Breast epithelium (tissue), 3 donors: ENCODE results near the gene GFRAL.

Experiments used
- POLR2A ChIP-seq: fragments of 450-650 bp; IDR thresholded peaks from one replicate; pipeline ENCODE4 v1.6.1; 2016; ENCODE audit warnings: antibody characterized with exemption, mild to moderate bottlenecking, moderate library complexity
- POLR2AphosphoS5 ChIP-seq, 3 donors: sonication (generic); formaldehyde crosslinking; IDR thresholded peaks; one replicate each; pipeline ENCODE4 v1.6.1; 2017; ENCODE audit warnings: antibody characterized with exemption in 3 of 3
- TF ChIP-seq, protein P1 (sequence below), 3 donors: fragments of 450-650 bp; IDR thresholded peaks; one replicate each; pipeline ENCODE4 v1.5.1; 2016 to 2017; ENCODE audit warnings: antibody characterized with exemption in 3 of 3, mild to moderate bottlenecking in 3 of 3, moderate library complexity in 3 of 3

DNA sequence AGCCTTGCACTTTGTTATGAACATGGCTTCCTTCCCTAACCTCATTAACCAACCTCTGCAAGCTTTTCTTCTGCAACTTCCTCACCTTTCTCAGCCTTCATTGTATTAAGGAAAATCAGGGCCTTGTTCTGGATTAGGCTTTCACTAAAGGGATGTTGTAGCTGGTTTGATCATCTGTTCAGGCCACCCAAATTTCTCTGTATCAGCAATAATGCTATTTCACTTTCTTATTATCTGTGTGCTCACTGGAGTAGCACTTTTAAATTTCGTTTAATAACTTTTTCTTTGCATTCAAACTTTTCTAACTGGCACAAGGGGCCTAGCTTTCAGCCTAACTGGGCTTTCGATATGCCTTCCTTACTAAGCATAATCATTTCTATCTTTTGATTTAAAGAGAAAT is 96.7 kb downstream of the GFRAL start:
- TF ChIP-seq, protein P1, sequence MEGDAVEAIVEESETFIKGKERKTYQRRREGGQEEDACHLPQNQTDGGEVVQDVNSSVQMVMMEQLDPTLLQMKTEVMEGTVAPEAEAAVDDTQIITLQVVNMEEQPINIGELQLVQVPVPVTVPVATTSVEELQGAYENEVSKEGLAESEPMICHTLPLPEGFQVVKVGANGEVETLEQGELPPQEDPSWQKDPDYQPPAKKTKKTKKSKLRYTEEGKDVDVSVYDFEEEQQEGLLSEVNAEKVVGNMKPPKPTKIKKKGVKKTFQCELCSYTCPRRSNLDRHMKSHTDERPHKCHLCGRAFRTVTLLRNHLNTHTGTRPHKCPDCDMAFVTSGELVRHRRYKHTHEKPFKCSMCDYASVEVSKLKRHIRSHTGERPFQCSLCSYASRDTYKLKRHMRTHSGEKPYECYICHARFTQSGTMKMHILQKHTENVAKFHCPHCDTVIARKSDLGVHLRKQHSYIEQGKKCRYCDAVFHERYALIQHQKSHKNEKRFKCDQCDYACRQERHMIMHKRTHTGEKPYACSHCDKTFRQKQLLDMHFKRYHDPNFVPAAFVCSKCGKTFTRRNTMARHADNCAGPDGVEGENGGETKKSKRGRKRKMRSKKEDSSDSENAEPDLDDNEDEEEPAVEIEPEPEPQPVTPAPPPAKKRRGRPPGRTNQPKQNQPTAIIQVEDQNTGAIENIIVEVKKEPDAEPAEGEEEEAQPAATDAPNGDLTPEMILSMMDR (IDR thresholded peaks at IDR 0.05), result no peak
- TF ChIP-seq POLR2A (no peak), POLR2AphosphoS5 (IDR thresholded peaks at IDR 0.05) (no peak)
